ENCODE measurements around the gene SFTPB.
"Not testable (repeated sequence)": the region's sequence is repeated elsewhere in the genome, so short reads cannot be mapped to it uniquely, and the experiment has no call there.

Gene SFTPB

DNA sequence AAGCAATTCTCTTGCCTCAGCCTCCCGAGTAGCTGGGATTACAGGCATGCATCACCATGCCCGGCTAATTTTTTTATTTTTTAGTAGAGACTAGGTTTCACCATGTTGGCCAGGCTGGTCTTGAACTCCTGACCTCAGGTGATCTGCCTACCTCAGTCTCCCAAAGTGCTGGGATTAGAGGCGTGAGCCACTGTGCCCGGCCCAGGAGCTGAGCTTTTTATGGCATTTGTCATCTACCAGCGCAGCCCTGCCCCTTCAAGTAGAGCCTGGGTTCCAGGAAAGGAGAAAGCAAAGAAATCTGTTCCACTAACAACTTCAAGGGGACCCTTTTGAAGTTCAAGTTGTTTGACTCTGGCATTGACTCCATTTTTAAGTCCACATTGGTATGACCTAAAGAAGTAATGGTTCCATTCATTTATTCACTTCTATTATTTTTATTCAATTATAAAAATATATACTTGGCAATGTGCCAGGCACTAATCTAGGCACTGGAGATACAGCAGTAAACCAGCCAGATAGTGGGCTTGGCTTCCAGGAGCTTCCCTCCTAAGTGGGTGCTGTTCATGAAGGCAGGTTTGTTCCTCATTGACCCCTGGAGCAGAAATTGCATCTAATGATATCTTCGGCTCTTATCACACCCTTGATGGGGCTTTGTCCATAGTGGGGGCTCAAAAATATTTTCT lies 8.0 kb upstream of the SFTPB start:
- no peak overlapping the region for H3K27ac ChIP-seq
- no peaks in the 10 kb centered on the region for H3K9me3 ChIP-seq (ENCODE audit: control insufficient read depth, low read length)
- TF ChIP-seq, protein P1, sequence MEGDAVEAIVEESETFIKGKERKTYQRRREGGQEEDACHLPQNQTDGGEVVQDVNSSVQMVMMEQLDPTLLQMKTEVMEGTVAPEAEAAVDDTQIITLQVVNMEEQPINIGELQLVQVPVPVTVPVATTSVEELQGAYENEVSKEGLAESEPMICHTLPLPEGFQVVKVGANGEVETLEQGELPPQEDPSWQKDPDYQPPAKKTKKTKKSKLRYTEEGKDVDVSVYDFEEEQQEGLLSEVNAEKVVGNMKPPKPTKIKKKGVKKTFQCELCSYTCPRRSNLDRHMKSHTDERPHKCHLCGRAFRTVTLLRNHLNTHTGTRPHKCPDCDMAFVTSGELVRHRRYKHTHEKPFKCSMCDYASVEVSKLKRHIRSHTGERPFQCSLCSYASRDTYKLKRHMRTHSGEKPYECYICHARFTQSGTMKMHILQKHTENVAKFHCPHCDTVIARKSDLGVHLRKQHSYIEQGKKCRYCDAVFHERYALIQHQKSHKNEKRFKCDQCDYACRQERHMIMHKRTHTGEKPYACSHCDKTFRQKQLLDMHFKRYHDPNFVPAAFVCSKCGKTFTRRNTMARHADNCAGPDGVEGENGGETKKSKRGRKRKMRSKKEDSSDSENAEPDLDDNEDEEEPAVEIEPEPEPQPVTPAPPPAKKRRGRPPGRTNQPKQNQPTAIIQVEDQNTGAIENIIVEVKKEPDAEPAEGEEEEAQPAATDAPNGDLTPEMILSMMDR (IDR thresholded peaks at IDR 0.05): no peak
- H3K36me3 ChIP-seq (ENCODE audit: control insufficient read depth, insufficient read depth, low read length): no peaks in the 10 kb centered on the region
- no peak overlapping the region for H2AFZ ChIP-seq
- no peaks in the 10 kb centered on the region for H3K27me3 ChIP-seq (ENCODE audit: control insufficient read depth, insufficient read depth, low read length)
- H3K9ac ChIP-seq: no peak overlapping the region
- H3K4me3 ChIP-seq (ENCODE audit: low read depth, low read length): no peak overlapping the region
- no peaks in the 10 kb centered on the region for H3K79me2 ChIP-seq
- no peak overlapping the region for H3K4me2 ChIP-seq (ENCODE audit: low read length)
- no peaks in the 10 kb centered on the region for H3K4me1 ChIP-seq

DNA sequence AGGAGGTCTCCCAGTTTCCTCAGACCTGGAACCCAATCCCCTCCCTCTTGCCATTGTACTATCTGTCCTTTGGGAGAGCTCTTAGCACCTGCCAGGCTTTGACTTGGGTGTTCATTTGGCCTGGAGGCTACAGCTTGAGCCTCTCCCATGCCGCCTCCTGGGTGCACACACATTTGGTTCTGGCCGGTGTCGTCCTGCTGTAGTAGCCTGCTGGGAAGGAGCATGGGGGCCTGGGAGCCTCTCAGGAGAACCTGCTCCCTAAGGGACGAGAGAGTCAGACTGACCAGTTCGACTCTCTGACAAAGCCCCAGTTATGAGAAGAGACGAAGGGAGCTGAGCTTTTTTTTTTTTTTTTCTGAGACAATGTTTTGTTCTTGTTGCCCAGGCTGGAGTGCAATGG lies 7.4 kb upstream of the SFTPB start:
- no peaks in the 10 kb centered on the region for H3K36me3 ChIP-seq (ENCODE audit: control insufficient read depth, insufficient read depth, low read length)
- no peak overlapping the region for H3K4me2 ChIP-seq (ENCODE audit: low read length)
- H3K27me3 ChIP-seq (ENCODE audit: control insufficient read depth, insufficient read depth, low read length): no peaks in the 10 kb centered on the region
- no peak overlapping the region for H3K9ac ChIP-seq
- H3K27ac ChIP-seq: no peak overlapping the region
- H3K9me3 ChIP-seq (ENCODE audit: control insufficient read depth, low read length): no peaks in the 10 kb centered on the region
- H3K79me2 ChIP-seq: no peaks in the 10 kb centered on the region
- no peak overlapping the region for H3K4me3 ChIP-seq (ENCODE audit: low read depth, low read length)
- no peak overlapping the region for H2AFZ ChIP-seq
- no peaks in the 10 kb centered on the region for H3K4me1 ChIP-seq
- TF ChIP-seq, protein P1 (IDR thresholded peaks at IDR 0.05): no peak

DNA sequence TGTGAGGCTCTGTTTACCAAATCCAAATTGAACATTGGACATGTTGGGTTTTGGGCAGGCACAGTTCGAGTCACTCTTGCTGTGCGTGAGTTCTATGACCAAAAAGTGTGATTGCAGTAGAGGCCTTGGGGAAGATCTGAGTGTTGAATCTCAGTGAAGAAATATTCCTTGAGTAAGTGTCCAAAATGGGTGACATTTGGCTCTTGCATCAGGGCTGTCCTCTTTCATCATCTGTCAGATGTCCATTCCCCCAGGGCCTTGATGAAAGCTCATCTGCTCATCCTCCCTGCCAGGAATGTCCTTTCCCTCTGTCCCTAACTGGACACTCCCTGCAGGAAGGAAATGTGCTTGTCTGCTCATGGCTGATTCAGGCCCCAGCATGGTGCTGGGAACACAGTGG lies 6.4 kb upstream of the SFTPB start:
- Histone ChIP-seq H3K36me3 (ENCODE audit: control insufficient read depth, insufficient read depth, low read length) (no peaks in the 10 kb centered on the region), H3K27me3 (ENCODE audit: control insufficient read depth, insufficient read depth, low read length) (no peaks in the 10 kb centered on the region), H3K9me3 (ENCODE audit: control insufficient read depth, low read length) (no peaks in the 10 kb centered on the region), H3K4me3 (ENCODE audit: low read depth, low read length) (no peak overlapping the region), H3K27ac (no peak overlapping the region), H2AFZ (no peak overlapping the region), H3K9ac (no peak overlapping the region), H3K79me2 (no peaks in the 10 kb centered on the region), H3K4me1 (no peaks in the 10 kb centered on the region), H3K4me2 (ENCODE audit: low read length) (no peak overlapping the region)
- TF ChIP-seq, protein P1 (IDR thresholded peaks at IDR 0.05): no peak

- Histone ChIP-seq H2AFZ (no peak overlapping the region), H3K36me3 (ENCODE audit: control insufficient read depth, insufficient read depth, low read length) (no peaks in the 10 kb centered on the region), H3K27me3 (ENCODE audit: control insufficient read depth, insufficient read depth, low read length) (no peaks in the 10 kb centered on the region), H3K4me2 (ENCODE audit: low read length) (no peak overlapping the region), H3K9me3 (ENCODE audit: control insufficient read depth, low read length) (no peaks in the 10 kb centered on the region), H3K27ac (no peak overlapping the region), H3K9ac (no peak overlapping the region), H3K4me1 (no peaks in the 10 kb centered on the region), H3K79me2 (no peaks in the 10 kb centered on the region), H3K4me3 (ENCODE audit: low read depth, low read length) (no peak overlapping the region)
- TF ChIP-seq, protein P1 (IDR thresholded peaks at IDR 0.05): no peak
Measured at GRCh38 chr2:85673716-85674375, 5.8 kb upstream of the SFTPB start.

DNA sequence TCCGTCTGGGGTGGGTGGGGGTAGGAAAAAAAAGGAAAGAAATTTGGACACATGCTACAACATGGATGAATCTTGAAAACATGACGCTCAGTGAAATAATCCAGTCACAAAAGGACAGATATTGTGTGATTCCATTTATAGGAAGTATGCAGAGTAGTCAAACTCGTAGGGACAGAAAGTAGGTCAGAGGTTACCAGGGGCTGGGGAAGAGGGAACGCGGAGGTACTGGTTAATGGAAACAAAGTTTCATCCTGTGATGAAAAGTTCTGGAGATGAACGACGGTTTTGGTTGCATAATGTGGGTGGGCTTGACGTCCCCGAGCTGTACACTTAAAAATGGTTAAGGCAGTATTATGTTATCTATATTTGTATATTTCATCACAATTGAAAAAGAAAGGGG lies 4.5 kb upstream of the SFTPB start:
- TF ChIP-seq, protein P1 (IDR thresholded peaks at IDR 0.05): no peak
- Histone ChIP-seq H3K4me1 (no peaks in the 10 kb centered on the region), H3K9me3 (ENCODE audit: control insufficient read depth, low read length) (no peaks in the 10 kb centered on the region), H3K27ac (no peak overlapping the region), H3K9ac (no peak overlapping the region), H3K27me3 (ENCODE audit: control insufficient read depth, insufficient read depth, low read length) (no peaks in the 10 kb centered on the region), H3K4me2 (ENCODE audit: low read length) (no peak overlapping the region), H3K79me2 (no peaks in the 10 kb centered on the region), H2AFZ (no peak overlapping the region), H3K4me3 (ENCODE audit: low read depth, low read length) (no peak overlapping the region), H3K36me3 (ENCODE audit: control insufficient read depth, insufficient read depth, low read length) (no peaks in the 10 kb centered on the region)

GRCh38 chr2:85670416-85670815 lies 2.4 kb upstream of the SFTPB start:
- H3K27ac ChIP-seq; H2AFZ ChIP-seq; H3K4me1 ChIP-seq; H3K9me3 ChIP-seq (ENCODE audit: control insufficient read depth, low read length); H3K27me3 ChIP-seq (ENCODE audit: control insufficient read depth, insufficient read depth, low read length); H3K4me2 ChIP-seq (ENCODE audit: low read length); H3K9ac ChIP-seq; H3K4me3 ChIP-seq (ENCODE audit: low read depth, low read length); H3K36me3 ChIP-seq (ENCODE audit: control insufficient read depth, insufficient read depth, low read length); H3K79me2 ChIP-seq: not testable (repeated sequence)

Measured in parathyroid adenoma (tissue), 2 donors.